Left lung (tissue), 10 donors: ENCODE data around the gene LRRC71. TPM values are rescaled to one million over a fixed set of nuclear protein-coding genes. Genes with fewer than 3 reads are reported as not detected.

ENCODE experiments used
- ATAC-seq: fragments of 200-7000 bp; cut with Tn5 transposase; one replicate; pipeline ENCODE4 v1.9.1; 2020; ENCODE audit warnings: moderate library complexity
- DNase-seq, 4 donors: peaks; one replicate each; pipeline ENCODE4 v3.0.0-alpha.2; 2013 to 2020
- H3K27ac ChIP-seq, 2 donors: fragments of 200-600 bp; sonication (generic) in 1 of 2; one replicate each; pipeline versions ENCODE4 v1.5.0 to v1.8.0; 2020 to 2021
- H3K27me3 ChIP-seq, 2 donors: fragments of 200-600 bp; sonication (generic) in 1 of 2; one replicate each; pipeline versions ENCODE4 v1.5.0 to v1.8.0; 2020 to 2021
- H3K36me3 ChIP-seq, 2 donors: fragments of 200-600 bp; sonication (generic) in 1 of 2; one replicate each; pipeline versions ENCODE4 v1.5.0 to v1.8.0; 2020 to 2021
- H3K4me1 ChIP-seq, 2 donors: fragments of 200-600 bp; one replicate each; pipeline ENCODE4 v1.8.0; 2021
- H3K4me3 ChIP-seq, 2 donors: fragments of 200-600 bp; sonication (generic) in 1 of 2; one replicate each; pipeline versions ENCODE4 v1.5.0 to v1.8.0; 2020 to 2021; ENCODE audit warnings: mild to moderate bottlenecking in 1 of 2
- H3K9me3 ChIP-seq, 2 donors: fragments of 200-600 bp; sonication (generic) in 1 of 2; one replicate each; pipeline versions ENCODE4 v1.5.0 to v1.8.0; 2020 to 2021
- intact Hi-C, 2 donors: fragments of 100-400 bp; cut with DNase I; formaldehyde crosslinking; loops; one replicate each; pipeline versions ENCODE4 v1.11.2 to v1.14.2; 2022
- polyA plus RNA-seq, 6 donors: library from polyadenylated mRNA; unstranded; fragments of 120-200 nt; gene quantifications; one replicate each; pipeline ENCODE4 v1.2.1, GENCODE V29; 2013; ENCODE audit not compliant: insufficient read length in 6 of 6
- total RNA-seq, 2 donors: library from RNA; stranded (reverse); fragmentation: NEBNext Ultra II Directional; extraction: Animal tissue kit (Norgen Biotek cat#: 25700); gene quantifications; one replicate each; pipeline ENCODE4 v1.2.1, GENCODE V29; 2021
- TF ChIP-seq, protein P1 (sequence below), 2 donors: fragments of 200-600 bp; sonication (generic) in 1 of 2; IDR thresholded peaks; one replicate each; pipeline versions ENCODE4 v1.5.0 to v1.8.0; 2021; ENCODE audit warnings: antibody characterized with exemption in 2 of 2
- donor health status: DM: no; HTN: yes; CAD: no.
- donor health status: DM: no; HTN: no; CAD: no.

LRRC71 gene
- total and polyA plus RNA-seq, 8 donors = 0.38 to 5.5 (median 3.1) TPM

DNA sequence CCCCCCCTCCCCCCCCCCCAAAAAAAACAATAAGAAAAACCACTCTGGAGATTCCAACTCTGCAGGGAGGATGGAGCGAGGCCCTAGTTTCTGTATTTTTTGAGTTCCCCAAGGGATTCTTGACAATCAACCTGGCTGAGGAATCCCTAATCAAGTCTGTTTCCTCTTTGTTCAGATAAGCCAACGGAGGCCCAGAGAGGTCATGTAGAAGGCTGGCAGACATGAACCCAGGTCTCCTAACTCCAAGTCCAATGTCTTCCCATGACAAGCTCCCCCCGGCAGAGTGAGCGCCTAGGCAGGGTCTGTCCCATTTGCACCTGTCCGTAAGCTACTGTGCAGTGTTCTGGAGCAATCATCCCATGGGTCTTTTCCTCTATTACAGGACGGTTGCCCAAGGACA, 39.5 kb downstream of the LRRC71 start:
- no peak for ATAC-seq
- Histone ChIP-seq H3K27ac (no peak overlapping the region), H3K27me3 (no peaks in the 10 kb centered on the region), H3K4me3 (no peak overlapping the region), H3K36me3 (peaks cover 0 to 81% of the 10 kb centered on the region in 2 donors), H3K4me1 (peaks cover 0 to 22% of the 10 kb centered on the region in 2 donors), H3K9me3 (no peaks in the 10 kb centered on the region)
- TF ChIP-seq, protein P1, sequence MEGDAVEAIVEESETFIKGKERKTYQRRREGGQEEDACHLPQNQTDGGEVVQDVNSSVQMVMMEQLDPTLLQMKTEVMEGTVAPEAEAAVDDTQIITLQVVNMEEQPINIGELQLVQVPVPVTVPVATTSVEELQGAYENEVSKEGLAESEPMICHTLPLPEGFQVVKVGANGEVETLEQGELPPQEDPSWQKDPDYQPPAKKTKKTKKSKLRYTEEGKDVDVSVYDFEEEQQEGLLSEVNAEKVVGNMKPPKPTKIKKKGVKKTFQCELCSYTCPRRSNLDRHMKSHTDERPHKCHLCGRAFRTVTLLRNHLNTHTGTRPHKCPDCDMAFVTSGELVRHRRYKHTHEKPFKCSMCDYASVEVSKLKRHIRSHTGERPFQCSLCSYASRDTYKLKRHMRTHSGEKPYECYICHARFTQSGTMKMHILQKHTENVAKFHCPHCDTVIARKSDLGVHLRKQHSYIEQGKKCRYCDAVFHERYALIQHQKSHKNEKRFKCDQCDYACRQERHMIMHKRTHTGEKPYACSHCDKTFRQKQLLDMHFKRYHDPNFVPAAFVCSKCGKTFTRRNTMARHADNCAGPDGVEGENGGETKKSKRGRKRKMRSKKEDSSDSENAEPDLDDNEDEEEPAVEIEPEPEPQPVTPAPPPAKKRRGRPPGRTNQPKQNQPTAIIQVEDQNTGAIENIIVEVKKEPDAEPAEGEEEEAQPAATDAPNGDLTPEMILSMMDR (IDR thresholded peaks at IDR 0.05) = no peak
- DNase-seq = no peak
- intact Hi-C loops = no loop called here

DNA sequence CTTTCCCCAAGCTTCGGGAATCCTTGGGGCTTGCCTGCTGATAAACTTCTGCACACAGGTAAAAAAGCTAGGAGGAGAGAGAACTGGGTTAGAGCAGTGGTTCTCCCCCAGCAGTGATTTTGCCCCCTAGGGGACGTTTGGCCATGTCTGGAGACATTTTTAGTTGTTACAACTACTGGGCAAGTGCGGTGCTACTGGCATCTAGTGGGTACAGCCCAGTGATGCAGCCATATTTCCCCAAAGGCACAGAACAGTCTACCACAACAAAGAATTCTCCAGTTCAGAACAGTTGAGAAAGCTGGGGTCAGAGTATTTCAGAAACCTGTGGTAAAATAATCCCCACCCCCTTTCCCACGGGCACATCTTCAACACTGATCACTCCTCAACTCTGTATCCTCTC, 41.3 kb downstream of the LRRC71 start:
- H3K4me3 ChIP-seq = peak overlapping the region in 1 of 2 donors; percentile 37
- H3K4me1 ChIP-seq = peaks cover 0 to 22% of the 10 kb centered on the region in 2 donors
- H3K36me3 ChIP-seq = peaks cover 0 to 63% of the 10 kb centered on the region in 2 donors
- H3K27me3 ChIP-seq = no peaks in the 10 kb centered on the region
- TF ChIP-seq, protein P1 (IDR thresholded peaks at IDR 0.05) = no peak
- H3K27ac ChIP-seq = no peak overlapping the region
- no peak for DNase-seq
- intact Hi-C loops = no loop called here
- no peaks in the 10 kb centered on the region for H3K9me3 ChIP-seq
- ATAC-seq = no peak

DNA sequence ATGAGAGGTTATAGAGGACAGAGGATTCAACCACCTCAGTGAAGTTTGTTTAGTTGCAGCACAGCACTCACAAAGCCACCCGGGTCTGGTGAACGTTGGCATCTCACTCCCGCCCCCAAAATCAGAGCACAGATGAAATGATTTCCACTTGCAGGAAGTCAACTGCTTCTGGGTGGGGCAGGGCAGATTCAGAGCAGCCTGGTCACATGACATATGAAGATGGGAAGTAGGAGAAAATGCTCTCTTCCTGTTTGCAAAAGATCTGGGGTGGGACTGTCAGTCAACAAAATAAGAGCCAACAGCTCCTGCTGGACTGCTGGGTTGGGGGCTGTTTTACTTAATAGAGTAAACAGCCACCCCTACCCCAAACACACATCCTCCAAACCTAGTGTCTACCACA, 43.2 kb downstream of the LRRC71 start:
- peak overlapping the region; percentile 33 to 77 for H3K27ac ChIP-seq
- intact Hi-C loops = no loop called here
- H3K36me3 ChIP-seq = peaks cover 0 to 59% of the 10 kb centered on the region in 2 donors
- DNase-seq = peak in 1 of 4 donors; percentile 63
- TF ChIP-seq, protein P1 (IDR thresholded peaks at IDR 0.05) = no peak
- no peaks in the 10 kb centered on the region for H3K27me3 ChIP-seq
- ATAC-seq = peak; percentile 79
- peak overlapping the region in 1 of 2 donors; percentile 37 for H3K4me3 ChIP-seq
- H3K4me1 ChIP-seq = peaks cover 0 to 22% of the 10 kb centered on the region in 2 donors
- no peaks in the 10 kb centered on the region for H3K9me3 ChIP-seq

DNA sequence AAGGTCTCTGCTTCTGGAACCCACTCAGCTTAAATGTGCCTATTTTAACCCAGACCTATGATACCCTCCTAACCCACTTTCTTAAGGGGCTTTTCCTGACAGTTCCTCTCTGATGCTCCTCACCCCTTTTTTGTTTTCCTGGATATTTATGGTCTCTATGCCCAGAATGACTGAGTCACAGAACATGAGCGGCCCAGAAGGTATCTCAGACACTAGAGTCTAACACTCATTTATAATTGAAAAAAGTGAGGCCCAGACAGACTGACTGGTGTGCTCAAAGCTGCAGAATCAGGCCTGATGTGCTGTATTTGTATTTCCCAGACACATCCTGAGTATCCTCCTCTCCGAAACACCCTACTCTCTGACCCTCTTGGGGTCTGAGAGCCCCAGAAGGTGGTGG, 44.0 kb downstream of the LRRC71 start:
- Histone ChIP-seq H3K27ac (peak overlapping the region in 1 of 2 donors; percentile 77), H3K9me3 (no peaks in the 10 kb centered on the region), H3K36me3 (peaks cover 0 to 59% of the 10 kb centered on the region in 2 donors)

DNA sequence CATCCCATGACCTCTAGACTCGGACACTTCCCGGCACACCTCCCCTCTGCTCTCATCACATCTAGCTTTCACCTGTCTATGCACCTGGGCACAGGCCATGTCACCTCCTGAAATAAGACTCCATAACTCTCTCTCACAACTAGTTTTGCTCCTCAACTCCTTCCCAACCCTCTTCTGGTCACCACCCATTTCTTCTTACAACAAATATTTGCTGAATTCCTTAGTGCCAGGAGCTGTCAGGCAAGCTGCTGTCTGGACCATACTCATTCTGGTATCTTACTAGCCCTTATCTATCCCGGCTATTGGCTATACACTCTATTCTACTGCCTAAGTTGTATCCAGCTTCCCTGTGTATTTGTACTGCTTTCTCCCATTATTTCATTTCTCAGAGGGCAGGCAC, 49.1 kb downstream of the LRRC71 start:
- DNase-seq (no peak), ATAC-seq (no peak)
- no peak overlapping the region for H3K27ac ChIP-seq
- intact Hi-C loops = no loop called here
- TF ChIP-seq, protein P1 (IDR thresholded peaks at IDR 0.05) = no peak
- H3K9me3 ChIP-seq = no peaks in the 10 kb centered on the region
- H3K27me3 ChIP-seq = no peaks in the 10 kb centered on the region
- no peak overlapping the region for H3K4me3 ChIP-seq
- H3K4me1 ChIP-seq = no peaks in the 10 kb centered on the region
- H3K36me3 ChIP-seq = peaks cover 0 to 57% of the 10 kb centered on the region in 2 donors

More for the DNA sequence above, 44.0 kb downstream of the LRRC71 start:
- TF ChIP-seq, protein P1 (IDR thresholded peaks at IDR 0.05) = no peak
- DNase-seq = no peak
- Histone ChIP-seq H3K4me3 (no peak overlapping the region), H3K27me3 (no peaks in the 10 kb centered on the region), H3K4me1 (peaks cover 0 to 22% of the 10 kb centered on the region in 2 donors)
- ATAC-seq = no peak
- intact Hi-C loops = no loop called here
